GM06990 (cell line): ENCODE results near the gene MACROH2A2.
"Not testable (repeated sequence)": the region's sequence is repeated elsewhere in the genome, so short reads cannot be mapped to it uniquely, and the experiment has no call there.

Experiments used
- DNase-seq: peaks from one replicate; pipeline ENCODE4 v3.0.0-alpha.2; 2011; ENCODE audit not compliant: insufficient read length; ENCODE audit errors: extremely low read depth
- H3K27me3 ChIP-seq: replicated peaks from 2 replicates; pipeline ENCODE4 v1.6.0; 2011; ENCODE audit warnings: low read length; ENCODE audit not compliant: control insufficient read depth, insufficient read depth
- H3K36me3 ChIP-seq: 2 replicates; pipeline ENCODE4 v1.5.1; 2011; ENCODE audit warnings: low read length; ENCODE audit not compliant: control insufficient read depth, insufficient read depth
- H3K4me3 ChIP-seq: replicated peaks from 2 replicates; pipeline ENCODE4 v1.5.1; 2011; ENCODE audit warnings: low read depth, mild to moderate bottlenecking, control low read depth, low read length
- CTCF ChIP-seq: IDR thresholded peaks from 2 replicates; pipeline ENCODE4 v1.5.1; 2011; ENCODE audit warnings: low read length, control low read depth, mild to moderate bottlenecking, inconsistent platforms; ENCODE audit not compliant: insufficient read depth, poor library complexity, severe bottlenecking

Gene MACROH2A2

DNA sequence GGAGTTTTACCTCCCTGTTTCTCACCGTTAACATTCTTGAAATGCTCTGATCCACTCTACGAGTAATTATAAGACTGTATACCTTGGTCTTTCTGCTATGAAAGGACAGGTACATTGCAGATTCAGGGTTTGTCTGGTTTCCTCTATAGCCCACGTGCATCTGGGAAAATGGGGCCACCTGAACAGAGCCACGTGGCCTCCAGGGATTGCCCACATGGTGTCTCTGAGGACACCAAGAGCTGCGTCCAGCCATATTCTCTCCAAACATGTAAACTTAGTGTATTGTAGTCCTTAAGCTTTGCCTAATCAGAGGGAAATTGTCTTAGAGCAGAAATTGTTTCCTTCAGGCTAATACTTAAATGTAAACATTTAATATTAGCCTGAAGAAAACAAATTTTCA is 16.7 kb downstream of the MACROH2A2 start:
- no peak for TF ChIP-seq CTCF

DNA sequence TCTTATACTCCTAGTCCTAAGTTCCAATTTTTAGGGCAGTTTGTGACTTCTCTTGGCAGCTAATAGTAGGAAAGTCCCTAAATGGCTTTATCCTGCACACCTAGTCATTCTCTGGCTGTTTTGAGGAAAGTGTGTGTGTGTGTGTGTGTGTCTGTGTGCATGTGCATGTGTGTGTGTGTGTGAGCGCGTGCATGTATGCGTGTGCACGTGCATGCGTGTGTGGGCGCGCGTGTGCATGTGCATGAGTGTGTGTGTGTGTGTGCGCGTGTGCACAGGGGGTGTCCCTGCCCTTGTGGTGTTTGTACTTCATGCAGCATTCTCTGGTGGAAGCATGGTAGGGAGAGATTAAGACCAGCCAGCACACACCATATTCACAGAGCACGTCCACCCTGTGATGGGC is 18.2 kb downstream of the MACROH2A2 start:
- no peak for DNase-seq
- Histone ChIP-seq H3K4me3 (no peak overlapping the region), H3K36me3 (no peaks in the 10 kb centered on the region)

More for the DNA sequence above, 16.7 kb downstream of the MACROH2A2 start:
- Histone ChIP-seq H3K36me3 (no peaks in the 10 kb centered on the region), H3K27me3 (no peaks in the 10 kb centered on the region), H3K4me3 (no peak overlapping the region)
- DNase-seq: no peak

DNA sequence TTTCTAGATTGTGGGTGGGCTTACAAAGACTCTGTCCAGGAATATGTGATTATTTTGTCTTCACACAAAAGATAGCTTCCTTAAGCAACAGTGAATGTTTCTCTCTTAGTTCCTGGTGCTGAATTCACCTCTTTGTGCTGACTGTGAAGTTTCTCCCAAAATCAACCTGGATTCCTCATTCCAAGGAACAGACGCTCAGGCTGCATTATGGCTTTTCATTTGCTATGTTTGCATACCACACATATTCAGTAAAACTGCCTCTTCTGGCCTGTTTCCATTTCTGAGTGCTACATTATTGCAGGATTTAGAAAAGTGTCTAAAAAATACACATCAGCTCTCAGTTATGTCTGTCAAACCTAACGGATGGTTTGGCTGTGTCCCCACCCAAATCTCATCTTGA is 21.5 kb downstream of the MACROH2A2 start:
- no peaks in the 10 kb centered on the region for H3K36me3 ChIP-seq
- no peak for TF ChIP-seq CTCF
- DNase-seq: no peak

More for the DNA sequence above, 18.2 kb downstream of the MACROH2A2 start:
- no peak for TF ChIP-seq CTCF
- H3K27me3 ChIP-seq: no peaks in the 10 kb centered on the region

GRCh38 chr10:70074971-70075370 is 22.3 kb downstream of the MACROH2A2 start:
- no peaks in the 10 kb centered on the region for H3K27me3 ChIP-seq
- TF ChIP-seq CTCF: no peak

More for the DNA sequence above, 21.5 kb downstream of the MACROH2A2 start:
- Histone ChIP-seq H3K4me3 (no peak overlapping the region), H3K27me3 (no peaks in the 10 kb centered on the region)

DNA sequence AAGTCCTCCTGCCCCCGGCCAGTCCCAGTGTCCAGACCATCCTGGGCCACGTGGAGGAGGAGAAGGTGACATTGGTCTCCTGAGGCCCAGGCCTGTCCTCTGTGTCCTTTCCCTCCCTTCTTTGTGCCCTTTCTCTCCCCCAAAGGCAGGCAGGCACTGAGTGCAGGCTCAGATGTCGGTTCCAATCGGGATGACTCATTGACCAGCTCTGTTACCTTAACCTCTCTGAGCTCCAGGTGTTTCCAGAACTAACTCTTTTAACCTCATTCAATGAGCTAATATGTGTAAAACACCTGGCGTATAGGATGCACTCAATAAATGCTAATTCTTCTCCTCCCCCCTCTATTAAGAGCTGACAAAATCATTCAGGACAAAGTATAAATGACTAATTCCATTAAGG is 25.7 kb downstream of the MACROH2A2 start:
- no peaks in the 10 kb centered on the region for H3K36me3 ChIP-seq
- no peak for TF ChIP-seq CTCF
- DNase-seq: no peak
- H3K27me3 ChIP-seq: no peaks in the 10 kb centered on the region; the same call in 1 of the 2 replicates
- H3K4me3 ChIP-seq: no peak overlapping the region

More at GRCh38 chr10:70074971-70075370, 22.3 kb downstream of the MACROH2A2 start:
- no peak for DNase-seq
- Histone ChIP-seq H3K36me3 (no peaks in the 10 kb centered on the region), H3K4me3 (no peak overlapping the region)

DNA sequence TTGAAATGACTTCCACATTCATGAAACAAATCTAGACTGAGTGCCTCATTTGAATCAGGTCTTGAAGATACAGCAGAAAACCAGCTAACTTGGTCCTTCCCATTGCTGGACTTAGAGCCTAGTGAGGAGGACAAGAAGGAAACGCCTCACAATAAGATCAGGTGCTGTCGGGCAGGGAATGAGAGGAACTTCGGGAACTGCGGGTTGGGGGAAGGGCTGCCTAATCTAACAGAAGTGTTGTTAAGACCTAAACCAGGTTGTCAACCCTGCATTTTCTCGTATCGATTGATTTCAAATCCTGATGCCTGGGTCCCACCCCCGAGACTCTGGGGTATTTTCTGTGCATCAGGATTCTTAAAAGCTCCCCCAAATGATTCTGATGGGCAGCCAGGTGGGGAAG is 26.3 kb downstream of the MACROH2A2 start:
- H3K4me3 ChIP-seq: no peak overlapping the region
- TF ChIP-seq CTCF: no peak
- H3K27me3 ChIP-seq: no peaks in the 10 kb centered on the region; the same call in 1 of the 2 replicates
- DNase-seq: no peak
- no peaks in the 10 kb centered on the region for H3K36me3 ChIP-seq

DNA sequence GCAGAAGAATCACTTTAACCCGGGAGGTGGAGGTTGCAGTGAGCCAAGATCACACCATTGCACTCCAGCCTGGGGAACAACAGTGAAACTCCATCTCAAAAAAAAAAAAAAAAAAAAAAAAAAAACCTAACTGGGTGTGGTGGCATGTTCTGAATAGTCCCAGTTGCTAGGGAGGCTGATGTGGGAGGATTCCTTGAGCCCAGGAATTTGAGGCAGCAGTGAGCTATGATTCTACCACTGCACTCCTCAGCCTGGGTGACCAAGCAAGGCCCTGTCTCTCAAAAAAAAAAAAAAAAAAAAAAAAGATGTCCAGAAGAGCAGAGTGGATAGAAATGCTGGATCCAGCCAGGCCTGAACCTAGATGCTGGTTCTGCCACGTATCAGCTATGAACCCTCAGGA is 28.1 kb downstream of the MACROH2A2 start:
- not testable (repeated sequence) for H3K36me3 ChIP-seq, H3K4me3 ChIP-seq, DNase-seq, H3K27me3 ChIP-seq
